SIG-M5 treated with dmso at 0.1 percent for 504 hours (cell line): ENCODE data around the gene HDGF.
A peak's percentile ranks its signal among the peaks of the same experiment; 100 is the strongest.
"Not testable (repeated sequence)": the region's sequence is repeated elsewhere in the genome, so short reads cannot be mapped to it uniquely, and the experiment has no call there.

Experiments
- DNase-seq: peaks from one replicate; lab custom pipeline; 2025; ENCODE audit not compliant: unreplicated experiment; lab: John Stamatoyannopoulos, UW

HDGF gene

GRCh38 chr1:156767101-156767878, 15.8 kb upstream of the HDGF start, which contains the start of gene PRCC:
PRCC (plus strand) TSS chr1:156767535; CDS start chr1:156767772, 237 bp downstream.
- peak; percentile 100 for DNase-seq

- DNase-seq = no peak
Observed at GRCh38 chr1:156766298-156767100, 15.0 kb upstream of the HDGF start.

DNA sequence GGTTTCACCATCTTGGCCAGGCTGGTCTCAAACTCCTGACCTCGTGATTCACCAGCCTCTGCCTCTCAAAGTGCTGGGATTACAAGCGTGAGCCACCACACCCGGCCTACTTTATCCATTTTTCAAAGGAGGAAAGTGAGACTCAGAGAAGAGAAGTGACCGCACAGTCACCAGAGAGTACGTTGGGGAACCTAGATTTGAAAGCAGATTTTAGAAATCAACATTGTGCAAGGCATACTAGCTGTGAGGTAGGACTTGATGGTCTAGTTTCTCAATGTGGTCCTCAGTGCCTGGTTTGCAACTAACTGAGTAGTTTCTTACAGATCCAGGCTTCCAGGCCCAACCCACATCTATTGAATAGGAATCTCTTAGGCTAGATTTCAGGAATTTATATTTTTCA, 14.2 kb upstream of the HDGF start:
- peak; percentile 89 for DNase-seq

GRCh38 chr1:156765136-156765535, 13.7 kb upstream of the HDGF start:
- DNase-seq = not testable (repeated sequence)

- DNase-seq = no peak
Observed at GRCh38 chr1:156760796-156761104, 9.3 kb upstream of the HDGF start.

DNA sequence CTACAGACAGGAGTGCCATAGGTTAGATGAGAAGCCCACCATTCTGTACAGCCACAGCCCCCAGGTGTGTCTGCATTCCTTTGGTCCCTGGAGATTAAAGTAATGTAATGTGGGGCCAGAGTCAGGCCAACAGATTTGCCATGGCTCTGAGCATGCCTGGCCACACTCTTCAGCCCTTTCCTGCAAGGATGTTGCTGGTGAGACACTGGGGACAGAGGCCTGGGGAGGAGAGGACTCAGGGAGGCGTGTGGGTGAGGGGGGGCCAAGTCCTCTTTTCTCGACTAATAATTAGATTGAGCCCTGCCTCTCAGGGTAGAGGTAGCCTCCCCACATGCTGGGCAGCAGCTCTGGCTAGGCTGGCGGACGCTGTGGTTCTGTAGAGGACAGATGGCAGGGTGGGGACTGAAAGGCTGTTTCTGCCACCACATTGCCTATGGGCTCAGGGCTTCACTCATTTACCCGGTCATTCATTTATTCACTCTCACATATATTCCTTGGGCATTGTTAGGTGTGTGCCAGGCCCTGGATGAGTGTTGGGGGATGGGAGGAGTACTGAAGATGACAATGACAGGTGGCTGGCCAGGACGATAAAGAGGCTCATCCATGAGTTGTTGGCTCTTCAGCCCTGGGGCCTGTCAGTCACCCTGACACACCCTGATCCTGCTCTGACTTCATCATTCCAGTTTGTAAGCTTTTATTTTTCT, 8.8 kb upstream of the HDGF start:
- no peak for DNase-seq

DNA sequence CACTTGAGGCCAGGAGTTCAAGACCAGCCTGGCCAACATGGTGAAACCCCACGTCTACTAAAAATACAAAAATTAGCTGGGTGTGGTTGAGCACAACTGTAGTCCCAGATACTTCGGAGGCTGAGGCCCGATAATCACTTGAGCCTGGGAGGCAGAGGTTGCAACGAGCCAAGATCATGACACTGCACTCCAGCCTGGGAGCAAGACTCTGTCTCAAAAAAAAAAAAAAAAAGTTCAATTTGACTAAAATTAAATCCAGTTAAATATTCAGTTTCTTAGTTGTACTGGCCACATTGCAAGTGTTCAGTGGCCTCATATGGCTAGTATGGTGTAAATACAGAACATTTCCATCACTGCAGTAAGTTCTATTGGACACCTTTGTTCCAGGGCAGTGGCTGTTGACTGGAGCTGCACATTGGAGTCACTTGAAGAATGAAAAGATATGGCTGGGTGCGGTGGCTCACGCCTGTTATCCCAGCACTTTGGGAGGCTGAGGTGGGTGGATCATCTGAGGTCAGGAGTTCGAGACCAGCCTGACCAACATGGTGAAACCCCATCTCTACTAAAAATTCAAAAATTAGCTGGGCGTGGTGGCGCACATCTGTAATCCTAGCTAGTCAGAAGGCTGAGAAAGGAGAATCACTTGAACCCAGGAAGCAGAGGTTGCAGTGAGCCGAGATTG, 6.2 kb upstream of the HDGF start:
- DNase-seq = not testable (repeated sequence)

DNA sequence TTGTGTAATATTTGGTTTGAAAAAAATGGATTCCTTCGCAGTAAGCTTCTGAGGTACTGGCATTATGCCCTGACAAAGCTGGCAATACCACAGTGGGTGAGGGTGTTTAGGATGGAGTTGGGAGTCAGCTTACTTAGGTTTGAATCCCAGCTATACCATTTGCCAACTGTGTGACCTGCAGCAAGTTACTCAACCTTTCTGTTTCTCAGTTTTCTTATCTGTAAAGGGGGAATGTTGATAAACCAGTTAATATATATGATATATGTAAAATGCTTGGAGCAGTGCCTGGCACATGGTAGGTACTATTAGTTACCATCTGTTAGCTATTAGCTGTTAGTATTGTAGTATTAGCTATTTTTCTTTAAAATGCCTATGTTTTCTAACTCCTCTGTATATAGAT, 4.9 kb upstream of the HDGF start:
- no peak for DNase-seq

- no peak for DNase-seq
Observed at GRCh38 chr1:156755527-156755950, 4.1 kb upstream of the HDGF start.

DNA sequence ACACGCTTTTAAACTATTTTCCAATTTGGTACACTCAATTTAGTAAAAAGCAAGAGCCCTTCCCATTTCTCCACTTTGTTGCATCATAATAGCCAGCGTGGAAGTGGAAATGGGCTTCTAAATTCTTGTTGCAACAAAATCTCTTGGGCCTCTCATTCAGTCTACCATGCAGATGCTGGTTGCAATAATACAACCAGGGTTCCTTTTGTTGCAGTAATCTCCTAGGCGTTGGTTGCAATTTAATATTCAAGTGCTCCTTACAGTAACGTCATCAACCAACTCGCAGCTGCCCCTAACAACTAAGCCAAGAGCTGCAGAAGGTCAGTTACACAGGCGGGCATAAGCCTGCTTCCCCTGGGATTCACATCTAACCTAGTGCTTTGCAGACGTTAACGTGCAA, 2.7 kb upstream of the HDGF start:
- DNase-seq = peak; percentile 36

GRCh38 chr1:156752843-156753482, 1.5 kb upstream of the HDGF start:
- DNase-seq = peak; percentile 52

DNA sequence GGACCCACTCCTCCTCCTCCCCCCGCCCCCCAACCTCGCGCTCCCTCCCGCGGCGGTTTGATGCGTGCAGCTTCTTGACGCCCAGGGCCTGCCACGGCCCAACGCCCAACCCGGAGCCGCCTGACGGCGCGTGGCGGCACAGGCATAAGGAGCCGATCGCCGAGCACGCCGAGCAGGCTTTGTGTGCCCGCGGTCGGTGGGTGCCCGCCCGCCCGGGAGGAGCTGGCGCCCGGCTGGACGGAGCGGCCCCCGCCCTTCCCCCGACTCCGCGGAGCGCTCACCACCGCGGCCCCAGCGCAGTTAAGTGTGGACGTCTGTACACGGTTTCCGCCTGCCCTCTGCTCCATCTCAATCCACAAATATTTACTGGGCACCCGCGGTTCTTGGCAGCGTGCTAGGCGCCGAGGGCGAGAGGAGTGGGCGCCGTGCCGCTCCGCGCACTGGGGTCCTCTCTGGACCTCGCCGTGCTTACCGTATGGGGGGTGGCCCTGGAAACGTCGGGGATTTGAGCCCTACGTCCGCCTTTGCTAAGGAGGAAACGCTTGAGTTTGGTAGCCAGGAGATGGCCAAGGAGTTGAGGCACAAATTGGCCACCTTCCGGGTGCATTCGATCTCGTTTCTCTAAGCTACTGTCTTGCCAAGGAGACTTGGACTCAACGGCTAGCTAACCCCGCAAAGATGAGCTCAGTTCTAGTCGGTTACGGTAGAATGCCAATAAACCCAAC, 444 bp upstream of the HDGF start:
- peak; percentile 96 for DNase-seq

GRCh38 chr1:156750711-156751450, 594 bp downstream of the HDGF start:
- peak; percentile 55 for DNase-seq

DNA sequence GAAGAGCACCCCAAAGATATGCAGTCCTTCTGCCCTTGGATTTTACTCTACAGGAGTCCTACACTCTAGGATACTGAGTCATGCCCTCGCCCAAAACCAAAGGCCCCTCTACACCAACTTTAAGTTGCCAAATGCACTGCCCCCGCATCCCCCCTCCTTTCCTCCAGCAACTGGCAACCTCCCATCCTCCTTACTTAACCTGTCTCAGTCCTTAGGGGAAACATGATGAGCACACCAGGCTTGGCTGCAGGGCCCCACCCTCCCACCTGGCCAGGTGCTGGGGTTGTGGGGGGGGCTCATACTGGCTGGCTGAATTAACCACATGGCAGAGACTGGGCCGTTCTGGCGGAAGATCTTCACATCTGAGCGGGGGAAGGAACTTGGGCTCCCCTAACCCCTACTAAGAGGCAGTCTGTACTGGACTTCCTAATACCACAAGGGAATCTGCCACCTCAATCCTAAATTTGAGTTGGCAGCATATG, 1.2 kb downstream of the HDGF start:
- peak; percentile 85 for DNase-seq

- no peak for DNase-seq
Observed at GRCh38 chr1:156749419-156750118, 1.9 kb downstream of the HDGF start.

DNA sequence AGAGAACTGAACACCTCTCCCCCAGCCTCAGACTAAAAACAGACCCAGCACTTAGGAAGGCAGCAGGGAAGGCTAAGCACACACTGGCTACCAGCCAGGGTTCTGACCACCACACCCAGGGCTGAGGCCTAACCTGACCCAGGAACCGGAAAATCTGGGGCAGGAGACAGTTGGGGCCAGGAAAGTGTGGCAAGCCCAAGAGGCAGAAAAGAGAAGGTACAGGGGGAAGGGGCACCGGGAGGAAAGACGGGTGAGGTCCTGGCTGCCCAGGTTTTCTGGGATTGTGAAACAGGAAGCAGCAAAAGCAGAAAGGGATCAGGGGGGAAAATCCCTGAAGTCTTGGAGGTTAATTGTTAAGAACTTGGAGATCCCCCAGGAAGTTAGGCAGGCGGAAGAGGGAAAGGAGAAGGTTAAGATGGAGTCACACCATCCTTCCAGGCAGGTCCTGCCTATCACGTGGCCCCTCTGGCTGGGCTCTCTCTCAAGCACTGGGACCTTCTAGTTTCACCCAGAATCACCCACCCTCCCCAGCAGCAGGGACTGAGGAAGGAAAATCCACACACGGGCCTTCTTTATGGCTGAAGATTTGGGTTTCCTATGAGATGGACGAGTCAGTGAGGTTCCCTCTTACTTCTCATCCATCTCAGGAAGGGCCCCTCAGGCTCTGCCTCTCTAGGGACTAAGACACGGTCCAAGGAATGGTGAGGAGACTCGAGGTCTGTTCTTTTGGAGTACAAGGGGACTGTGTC, 2.6 kb downstream of the HDGF start:
- peak; percentile 57 for DNase-seq

DNA sequence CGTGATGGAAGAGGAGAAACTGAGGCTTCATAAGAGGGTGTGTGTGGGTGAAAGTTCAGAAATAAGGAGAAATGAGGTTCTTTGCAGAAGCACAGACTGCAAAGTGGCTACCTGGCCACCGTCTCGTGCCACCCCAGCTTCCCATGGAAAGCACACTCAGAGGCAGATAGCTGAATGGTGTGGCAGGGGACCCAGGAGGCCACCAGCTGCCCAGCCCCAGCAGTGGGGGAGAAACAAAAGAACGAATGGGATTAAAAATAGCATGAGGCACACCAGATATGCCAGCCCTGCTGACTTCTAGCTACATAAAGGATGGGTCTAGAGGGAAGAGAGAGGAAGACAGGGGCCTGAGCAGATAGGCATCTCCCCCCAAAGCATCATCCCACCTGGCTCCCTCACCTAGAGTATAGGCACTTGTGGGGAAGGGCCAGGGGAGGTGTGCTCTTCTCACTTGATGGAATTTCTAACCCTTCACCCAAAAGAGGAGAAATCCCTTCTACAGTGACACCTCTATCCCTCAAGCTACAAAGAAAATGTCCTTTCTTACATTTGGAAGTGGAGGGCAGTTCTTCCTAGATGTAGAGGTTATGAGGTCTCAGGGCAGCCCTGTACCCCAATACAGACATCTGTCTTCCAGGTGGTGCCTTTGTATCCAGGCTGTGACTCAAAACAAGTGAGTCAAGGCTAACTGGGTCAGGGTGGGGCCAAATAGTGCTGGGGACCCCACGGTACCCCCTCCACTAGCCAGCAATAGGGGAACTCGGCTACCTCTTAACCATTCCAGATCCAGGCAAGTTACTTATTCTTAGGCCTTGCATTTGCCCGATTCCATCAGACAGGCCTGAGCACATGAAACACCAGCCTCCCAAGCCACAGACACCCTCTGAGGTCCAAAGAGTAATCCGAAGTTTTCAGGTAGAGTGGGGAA, 3.5 kb downstream of the HDGF start:
- no peak for DNase-seq
